Natural killer cell (primary cell): ENCODE data around the gene CDH13. TPM values are rescaled to one million over a fixed set of nuclear protein-coding genes. Genes with fewer than 3 reads are reported as not detected.

Experiments
- ATAC-seq, 3 donors: fragments of 150-1000 bp in 2 of 3; fragments of 200-7000 bp in 1 of 3; cut with Tn5 transposase; 1 replicate in 1 of 3; 2 replicates in 2 of 3; pipeline ENCODE4 v1.10.0; 2021; ENCODE audit warnings: mild to moderate bottlenecking in 2 of 3, moderate library complexity in 2 of 3
- DNase-seq, 2 donors: peaks; one replicate each; pipeline versions ENCODE4 v3.0.0 to v3.0.0-alpha.2; 2013 to 2021; ENCODE audit warnings: mixed read lengths in 1 of 2
- H3K27ac ChIP-seq: one replicate; pipeline ENCODE4 v1.5.1; 2013; ENCODE audit warnings: mild to moderate bottlenecking, low read length
- H3K27me3 ChIP-seq: one replicate; pipeline ENCODE4 v1.6.1; 2013; ENCODE audit warnings: low read length; ENCODE audit not compliant: control insufficient read depth, insufficient read depth
- H3K36me3 ChIP-seq: one replicate; pipeline ENCODE4 v1.6.1; 2013; ENCODE audit warnings: low read length; ENCODE audit not compliant: control insufficient read depth, insufficient read depth
- H3K4me1 ChIP-seq: one replicate; pipeline ENCODE4 v1.6.1; 2013; ENCODE audit warnings: low read length; ENCODE audit not compliant: control insufficient read depth, insufficient read depth
- H3K4me3 ChIP-seq: one replicate; pipeline ENCODE4 v1.5.1; 2013; ENCODE audit warnings: low read length
- H3K9me3 ChIP-seq: one replicate; pipeline ENCODE4 v1.6.1; 2013; ENCODE audit warnings: low read length; ENCODE audit not compliant: control insufficient read depth, insufficient read depth
- H3K27ac Mint-ChIP-seq, 2 donors: one replicate each; pipeline ENCODE4 v1.8.0; 2022; ENCODE audit warnings: mild to moderate bottlenecking in 2 of 2, mixed read lengths in 2 of 2, moderate library complexity in 1 of 2
- H3K27me3 Mint-ChIP-seq, 2 donors: one replicate each; pipeline ENCODE4 v1.8.0; 2022; ENCODE audit warnings: low read depth in 2 of 2, mixed read lengths in 2 of 2
- H3K36me3 Mint-ChIP-seq: one replicate; pipeline ENCODE4 v1.8.0; 2022; ENCODE audit warnings: mixed read lengths
- H3K4me1 Mint-ChIP-seq, 2 donors: one replicate each; pipeline ENCODE4 v1.8.0; 2022; ENCODE audit warnings: mixed read lengths in 2 of 2
- H3K4me3 Mint-ChIP-seq: one replicate; pipeline ENCODE4 v1.8.0; 2022; ENCODE audit warnings: mild to moderate bottlenecking, moderate library complexity, mixed read lengths
- H3K9me3 Mint-ChIP-seq, 2 donors: one replicate each; pipeline ENCODE4 v1.8.0; 2022; ENCODE audit warnings: mixed read lengths in 2 of 2
- WGBS: methylation state at CpG from one replicate; pipeline ENCODE4 v1.1.7; 2013; ENCODE audit warnings: missing lambda C conversion rate; ENCODE audit not compliant: insufficient coverage; 5-methylcytosine and 5-hydroxymethylcytosine counted together
- intact Hi-C: fragments of 100-400 bp; cut with micrococcal nuclease; formaldehyde crosslinking; loops from one replicate; pipeline ENCODE4 v1.14.2; 2022
- total RNA-seq, 4 donors: library from RNA; stranded (reverse); fragments of 120-200 nt in 1 of 4; gene quantifications; one replicate each; pipeline versions ENCODE4 v1.2.3 to v1.2.4, GENCODE V29; 2013 to 2022
- TF ChIP-seq, protein P1 (sequence below): fragments of 200-600 bp; IDR thresholded peaks from one replicate; pipeline ENCODE4 v1.8.0; 2022; ENCODE audit warnings: antibody characterized with exemption

Gene CDH13
- total RNA-seq, 3 donors from 2014 or later (not counting 1 experiment from before 2014, with no cell fraction given), result not detected

DNA sequence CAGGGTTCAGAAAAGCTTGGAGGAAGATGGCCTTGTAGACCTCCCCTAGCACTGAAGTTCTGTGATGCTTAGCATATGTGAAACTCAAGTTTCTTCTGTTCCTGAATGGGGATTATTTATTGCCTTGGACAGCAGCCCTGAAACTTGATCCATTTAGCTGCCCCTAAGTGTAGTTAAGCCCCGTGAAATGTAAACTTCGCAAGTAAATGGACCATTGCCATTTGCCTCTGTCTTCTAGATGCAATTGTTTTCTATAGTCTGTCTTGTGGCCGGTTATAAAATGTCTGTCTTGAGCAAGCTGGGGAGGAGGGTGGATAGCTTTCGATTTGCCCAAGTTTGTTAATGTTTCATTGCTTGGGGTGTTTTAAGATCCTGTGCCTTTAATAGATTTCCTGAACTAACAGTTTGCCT lies 261.8 kb downstream of the CDH13 start:
- intact Hi-C loops, result no loop called here

DNA sequence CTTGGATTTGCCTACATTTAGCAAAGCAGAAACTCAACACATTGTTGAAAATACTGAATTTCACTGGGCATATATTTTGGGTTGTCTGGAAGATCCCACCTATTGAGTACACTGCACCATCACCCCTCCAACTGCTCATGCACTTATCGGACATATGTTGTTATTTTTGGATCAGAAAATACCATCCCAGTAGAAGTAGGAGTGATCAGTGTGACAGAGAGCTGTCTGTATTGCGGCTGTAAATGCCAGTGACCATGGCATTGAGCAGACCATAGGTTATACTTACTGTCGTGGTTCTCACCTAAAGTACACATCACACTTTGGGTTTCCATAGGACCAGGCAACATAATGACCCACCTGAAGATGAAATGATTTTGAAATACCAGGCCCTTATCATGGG lies 264.7 kb downstream of the CDH13 start:
- Mint-ChIP-seq H3K4me1 (peaks cover 0 to 6% of the 10 kb centered on the region in 2 donors), H3K27me3 (peaks cover 0 to 1% of the 10 kb centered on the region in 2 donors), H3K4me3 (no peak overlapping the region), H3K36me3 (no peaks in the 10 kb centered on the region), H3K9me3 (peaks cover 0 to 3% of the 10 kb centered on the region in 2 donors), H3K27ac (no peak overlapping the region)
- no peak for ATAC-seq
- intact Hi-C loops, result no loop called here
- Histone ChIP-seq H3K9me3 (no peaks in the 10 kb centered on the region), H3K4me3 (no peak overlapping the region), H3K4me1 (no peaks in the 10 kb centered on the region), H3K36me3 (no peaks in the 10 kb centered on the region), H3K27ac (no peak overlapping the region), H3K27me3 (no peaks in the 10 kb centered on the region)
- no peak for DNase-seq
- 78% methylated on average over 3 of the region's 3 CpGs for WGBS
- TF ChIP-seq, protein P1, sequence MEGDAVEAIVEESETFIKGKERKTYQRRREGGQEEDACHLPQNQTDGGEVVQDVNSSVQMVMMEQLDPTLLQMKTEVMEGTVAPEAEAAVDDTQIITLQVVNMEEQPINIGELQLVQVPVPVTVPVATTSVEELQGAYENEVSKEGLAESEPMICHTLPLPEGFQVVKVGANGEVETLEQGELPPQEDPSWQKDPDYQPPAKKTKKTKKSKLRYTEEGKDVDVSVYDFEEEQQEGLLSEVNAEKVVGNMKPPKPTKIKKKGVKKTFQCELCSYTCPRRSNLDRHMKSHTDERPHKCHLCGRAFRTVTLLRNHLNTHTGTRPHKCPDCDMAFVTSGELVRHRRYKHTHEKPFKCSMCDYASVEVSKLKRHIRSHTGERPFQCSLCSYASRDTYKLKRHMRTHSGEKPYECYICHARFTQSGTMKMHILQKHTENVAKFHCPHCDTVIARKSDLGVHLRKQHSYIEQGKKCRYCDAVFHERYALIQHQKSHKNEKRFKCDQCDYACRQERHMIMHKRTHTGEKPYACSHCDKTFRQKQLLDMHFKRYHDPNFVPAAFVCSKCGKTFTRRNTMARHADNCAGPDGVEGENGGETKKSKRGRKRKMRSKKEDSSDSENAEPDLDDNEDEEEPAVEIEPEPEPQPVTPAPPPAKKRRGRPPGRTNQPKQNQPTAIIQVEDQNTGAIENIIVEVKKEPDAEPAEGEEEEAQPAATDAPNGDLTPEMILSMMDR, result no peak

More for the DNA sequence above, 261.8 kb downstream of the CDH13 start:
- H3K27me3 ChIP-seq, result no peaks in the 10 kb centered on the region
- Mint-ChIP-seq H3K4me3 (no peak overlapping the region), H3K36me3 (no peaks in the 10 kb centered on the region), H3K27me3 (peaks cover 3 to 5% of the 10 kb centered on the region in 2 donors), H3K9me3 (peaks cover 0 to 2% of the 10 kb centered on the region in 2 donors), H3K4me1 (peaks cover 6 to 9% of the 10 kb centered on the region in 2 donors), H3K27ac (no peak overlapping the region)
- TF ChIP-seq, protein P1, result no peak
- DNase-seq (no peak), ATAC-seq (no peak)
- H3K4me3 ChIP-seq, result no peak overlapping the region
- H3K36me3 ChIP-seq, result no peaks in the 10 kb centered on the region
- H3K4me1 ChIP-seq, result peaks cover 2% of the 10 kb centered on the region
- 45% methylated on average over 4 of the region's 4 CpGs for WGBS
- H3K9me3 ChIP-seq, result no peaks in the 10 kb centered on the region
- no peak overlapping the region for H3K27ac ChIP-seq

DNA sequence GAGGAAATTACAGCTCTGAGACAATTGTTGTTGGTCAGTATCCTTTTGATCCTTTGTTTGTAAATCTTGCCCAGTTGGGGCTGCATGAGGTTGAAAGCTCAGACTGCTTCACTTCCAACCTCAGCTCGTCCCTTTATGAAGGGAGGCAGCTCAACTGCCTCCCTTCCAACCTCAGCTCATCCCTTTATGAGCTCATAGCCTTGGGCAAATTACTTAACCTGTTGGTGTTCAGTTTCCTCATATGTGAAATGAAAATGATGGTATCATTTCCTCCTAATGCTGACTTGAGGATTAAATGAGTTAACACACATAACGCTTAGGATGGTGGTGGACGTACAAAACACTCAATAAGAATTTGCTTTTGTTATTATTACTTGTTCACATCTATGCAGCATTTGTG lies 265.1 kb downstream of the CDH13 start:
- no peak overlapping the region for H3K4me3 ChIP-seq
- intact Hi-C loops, result no loop called here
- TF ChIP-seq, protein P1, result no peak
- no peaks in the 10 kb centered on the region for H3K4me1 ChIP-seq
- DNase-seq, result no peak
- no peak overlapping the region for H3K27ac ChIP-seq
- Mint-ChIP-seq H3K4me3 (no peak overlapping the region), H3K27ac (no peak overlapping the region), H3K9me3 (peaks cover 0 to 3% of the 10 kb centered on the region in 2 donors), H3K36me3 (no peaks in the 10 kb centered on the region), H3K4me1 (peaks cover 0 to 6% of the 10 kb centered on the region in 2 donors), H3K27me3 (peaks cover 0 to 3% of the 10 kb centered on the region in 2 donors)
- no peaks in the 10 kb centered on the region for H3K36me3 ChIP-seq
- H3K27me3 ChIP-seq, result no peaks in the 10 kb centered on the region
- no peak for ATAC-seq
- H3K9me3 ChIP-seq, result no peaks in the 10 kb centered on the region
- WGBS, result 75% methylated on average over 3 of the region's 3 CpGs

DNA sequence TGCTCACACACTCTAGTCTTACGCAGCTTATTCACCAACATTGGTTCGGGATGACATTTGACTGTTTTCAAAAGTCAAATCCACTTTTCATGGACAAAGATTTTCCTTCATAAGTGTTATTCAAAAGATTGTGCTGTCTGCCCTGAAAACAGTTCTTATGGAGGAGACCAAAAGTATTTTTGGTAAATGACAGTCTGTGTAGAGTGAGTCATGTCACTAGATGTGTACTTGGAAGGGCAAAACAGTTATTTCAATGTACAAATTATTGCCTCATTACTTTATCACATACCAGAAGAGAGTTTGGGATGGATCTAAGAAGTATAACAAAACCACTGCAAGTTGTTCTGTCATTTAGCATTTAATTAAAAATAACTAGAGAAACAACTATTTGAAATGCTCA lies 265.6 kb downstream of the CDH13 start:
- WGBS, result 95% methylated on average over 2 of the region's 2 CpGs
- Mint-ChIP-seq H3K4me1 (peaks cover 0 to 6% of the 10 kb centered on the region in 2 donors), H3K36me3 (no peaks in the 10 kb centered on the region), H3K27ac (no peak overlapping the region), H3K4me3 (no peak overlapping the region), H3K9me3 (peaks cover 0 to 3% of the 10 kb centered on the region in 2 donors), H3K27me3 (peaks cover 0 to 3% of the 10 kb centered on the region in 2 donors)
- Histone ChIP-seq H3K4me3 (no peak overlapping the region), H3K27ac (no peak overlapping the region), H3K9me3 (no peaks in the 10 kb centered on the region), H3K36me3 (no peaks in the 10 kb centered on the region), H3K4me1 (no peaks in the 10 kb centered on the region), H3K27me3 (no peaks in the 10 kb centered on the region)
- ATAC-seq, result no peak
- DNase-seq, result no peak
- intact Hi-C loops, result no loop called here
- TF ChIP-seq, protein P1, result no peak
